A549 treated with AZD9567 at 1 μM for 4 hours (cell line): Measurements from ENCODE around the gene RAB6C. TPM values are rescaled to one million over a fixed set of nuclear protein-coding genes. Genes with fewer than 3 reads are reported as not detected.

Experiments used
- total RNA-seq: library from RNA; stranded (reverse); fragments of 200-300 nt; extraction: Qiagen RNA extraction; gene quantifications from 5 replicates; pipeline ENCODE4 v1.2.3, GENCODE V29; 2022; ENCODE audit not compliant: insufficient read depth

RAB6C gene
- not detected in 5 replicates for total RNA-seq

GRCh38 chr2:129979629-129980155, at the start of gene RAB6C:
RAB6C (plus strand) TSS chr2:129979666; CDS start chr2:129980116, 450 bp downstream.

Other genes starting within 250 kb of the RAB6C start
- gene POTEF, start 149.6 kb downstream of the RAB6C start, total RNA-seq: 0.02 TPM in 1 of 5 replicates, not detected in the others
- 5.4 to 7.1 TPM (median 6.3 TPM) in 5 replicates for gene CCDC74B, start 165.4 kb downstream of the RAB6C start, total RNA-seq
- 75.1 to 81.1 TPM (median 78.8 TPM) in 5 replicates for gene SMPD4, start 201.9 kb downstream of the RAB6C start, total RNA-seq
- gene MZT2B, start 202.6 kb downstream of the RAB6C start, total RNA-seq: 201 to 465 TPM (median 420 TPM) in 5 replicates
- 2.0 to 2.9 TPM (median 2.9 TPM) in 4 of 5 replicates, not detected in the other for gene TUBA3E, start 218.8 kb downstream of the RAB6C start, total RNA-seq